Testis (tissue), 2 donors: ENCODE data around the gene CABP4.

Experiments used
- POLR2A ChIP-seq: fragments of 450-650 bp; IDR thresholded peaks from one replicate; pipeline ENCODE4 v1.6.1; 2017; ENCODE audit warnings: antibody characterized with exemption, mild to moderate bottlenecking, moderate library complexity
- TF ChIP-seq, protein P1 (sequence below), 3 experiments: fragments of 450-650 bp in 2 of 3; fragments of 200-600 bp in 1 of 3; sonication (generic) in 1 of 3; IDR thresholded peaks; one replicate each; pipeline ENCODE4 v1.5.1; 2016 to 2019; ENCODE audit warnings: antibody characterized with exemption in 3 of 3, mild to moderate bottlenecking in 2 of 3, moderate library complexity in 1 of 3

DNA sequence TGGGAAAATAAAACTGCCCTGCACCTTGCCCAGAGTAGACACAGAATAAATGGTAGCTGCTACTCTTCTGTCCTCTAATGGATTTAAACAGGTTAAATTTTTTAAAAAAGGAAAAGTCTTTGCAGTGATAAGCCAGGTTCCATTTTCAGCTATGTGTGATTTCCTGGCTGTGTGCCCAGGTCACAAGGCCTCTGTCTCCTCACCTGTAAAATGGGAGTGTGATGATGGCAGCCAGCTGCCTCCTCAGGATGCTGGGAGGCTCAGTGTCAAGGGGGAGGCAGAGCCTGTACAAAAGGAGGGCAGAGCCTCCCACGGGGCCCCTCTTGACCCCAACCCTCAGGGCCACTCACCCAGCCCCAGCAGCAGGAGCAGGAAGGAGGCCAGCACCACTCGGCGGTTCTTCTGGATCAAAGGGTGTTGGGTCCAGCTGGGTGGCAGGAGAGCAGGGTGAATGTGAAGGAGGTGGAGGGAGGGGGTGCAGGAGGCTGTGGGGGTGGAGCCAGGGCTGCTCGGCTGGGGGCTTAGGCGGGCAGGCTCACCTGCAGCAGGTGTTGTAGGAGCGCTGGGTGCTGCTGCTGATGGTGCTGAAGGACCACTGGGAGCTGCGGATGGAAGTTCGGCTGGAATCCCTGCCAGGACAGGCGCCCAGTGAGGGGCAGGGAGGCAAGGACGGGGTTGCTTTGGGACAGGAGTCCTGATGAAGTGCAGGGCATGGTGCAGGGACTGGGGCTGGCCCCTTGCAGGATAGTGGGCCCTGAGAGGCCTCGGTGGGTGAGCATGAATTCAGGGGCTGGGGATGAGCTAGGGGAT is 12.0 kb downstream of the CABP4 start:
- TF ChIP-seq, protein P1, sequence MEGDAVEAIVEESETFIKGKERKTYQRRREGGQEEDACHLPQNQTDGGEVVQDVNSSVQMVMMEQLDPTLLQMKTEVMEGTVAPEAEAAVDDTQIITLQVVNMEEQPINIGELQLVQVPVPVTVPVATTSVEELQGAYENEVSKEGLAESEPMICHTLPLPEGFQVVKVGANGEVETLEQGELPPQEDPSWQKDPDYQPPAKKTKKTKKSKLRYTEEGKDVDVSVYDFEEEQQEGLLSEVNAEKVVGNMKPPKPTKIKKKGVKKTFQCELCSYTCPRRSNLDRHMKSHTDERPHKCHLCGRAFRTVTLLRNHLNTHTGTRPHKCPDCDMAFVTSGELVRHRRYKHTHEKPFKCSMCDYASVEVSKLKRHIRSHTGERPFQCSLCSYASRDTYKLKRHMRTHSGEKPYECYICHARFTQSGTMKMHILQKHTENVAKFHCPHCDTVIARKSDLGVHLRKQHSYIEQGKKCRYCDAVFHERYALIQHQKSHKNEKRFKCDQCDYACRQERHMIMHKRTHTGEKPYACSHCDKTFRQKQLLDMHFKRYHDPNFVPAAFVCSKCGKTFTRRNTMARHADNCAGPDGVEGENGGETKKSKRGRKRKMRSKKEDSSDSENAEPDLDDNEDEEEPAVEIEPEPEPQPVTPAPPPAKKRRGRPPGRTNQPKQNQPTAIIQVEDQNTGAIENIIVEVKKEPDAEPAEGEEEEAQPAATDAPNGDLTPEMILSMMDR (IDR thresholded peaks at IDR 0.05): no peak
- no peak for TF ChIP-seq POLR2A
